Neural cell (in vitro differentiated cells): Measurements from ENCODE around the gene MALRD1.

Experiments
- CTCF ChIP-seq: fragments of 450-650 bp; IDR thresholded peaks from 2 replicates; pipeline ENCODE4 v1.5.1; 2014; ENCODE audit warnings: antibody characterized with exemption, mild to moderate bottlenecking, moderate library complexity; ENCODE audit not compliant: poor library complexity, severe bottlenecking
- EZH2 ChIP-seq: fragments of 200-600, 300-800 bp; shearing (Covaris generic), sonication (generic); IDR thresholded peaks from 2 replicates; pipeline ENCODE4 v1.6.1; 2014; ENCODE audit warnings: antibody characterized with exemption, low read length, borderline replicate concordance, mild to moderate bottlenecking; ENCODE audit not compliant: insufficient read depth, poor library complexity, severe bottlenecking
- POLR2AphosphoS5 ChIP-seq: IDR thresholded peaks from 2 replicates; pipeline ENCODE4 v1.6.1; 2012

- TF ChIP-seq EZH2 (no peak), POLR2AphosphoS5 (no peak), CTCF (no peak)
Observed at GRCh38 chr10:19579761-19580545, 531.4 kb downstream of the MALRD1 start.
